RWPE2 (cell line): ENCODE data around the gene GP9.

Source experiments
- ATAC-seq: fragments of 200-7000 bp; cut with Tn5 transposase; 3 replicates; pipeline ENCODE4 v1.9.1; 2021; ENCODE audit warnings: low read depth
- DNase-seq: peaks from one replicate; pipeline ENCODE4 v3.0.0-alpha.2; 2020; ENCODE audit warnings: low spot score
- H3K27ac ChIP-seq: fragments of 450-650 bp; 2 replicates; pipeline ENCODE4 v1.5.1; 2017; ENCODE audit warnings: mild to moderate bottlenecking; ENCODE audit not compliant: poor library complexity, severe bottlenecking
- H3K27me3 ChIP-seq: fragments of 250-450 bp; sonication (Bioruptor Pico); 2 replicates; pipeline ENCODE4 v1.5.1; 2021; ENCODE audit warnings: mild to moderate bottlenecking, moderate library complexity; ENCODE audit not compliant: insufficient read depth, poor library complexity, severe bottlenecking
- H3K36me3 ChIP-seq: fragments of 250-450 bp; sonication (Bioruptor Pico); 2 replicates; pipeline ENCODE4 v1.5.1; 2020; ENCODE audit warnings: low read depth, mild to moderate bottlenecking, moderate library complexity
- H3K4me1 ChIP-seq: fragments of 250-450 bp; sonication (Bioruptor Pico); 2 replicates; pipeline ENCODE4 v1.5.1; 2021; ENCODE audit warnings: mild to moderate bottlenecking, moderate library complexity; ENCODE audit not compliant: insufficient read depth, poor library complexity, severe bottlenecking
- H3K4me3 ChIP-seq: fragments of 250-450 bp; sonication (Bioruptor Pico); 2 replicates; pipeline ENCODE4 v1.5.1; 2021; ENCODE audit warnings: mild to moderate bottlenecking, moderate library complexity; ENCODE audit not compliant: severe bottlenecking
- H3K9me3 ChIP-seq: fragments of 250-450 bp; sonication (Bioruptor Pico); 2 replicates; pipeline ENCODE4 v1.5.1; 2021; ENCODE audit warnings: mild to moderate bottlenecking, moderate library complexity; ENCODE audit not compliant: severe bottlenecking
- TF ChIP-seq, protein P1 (sequence below): fragments of 450-650 bp; IDR thresholded peaks from one replicate; pipeline ENCODE4 v1.5.1; 2017; ENCODE audit warnings: mild to moderate bottlenecking, moderate library complexity; ENCODE audit not compliant: poor library complexity, severe bottlenecking

The GP9 gene

DNA sequence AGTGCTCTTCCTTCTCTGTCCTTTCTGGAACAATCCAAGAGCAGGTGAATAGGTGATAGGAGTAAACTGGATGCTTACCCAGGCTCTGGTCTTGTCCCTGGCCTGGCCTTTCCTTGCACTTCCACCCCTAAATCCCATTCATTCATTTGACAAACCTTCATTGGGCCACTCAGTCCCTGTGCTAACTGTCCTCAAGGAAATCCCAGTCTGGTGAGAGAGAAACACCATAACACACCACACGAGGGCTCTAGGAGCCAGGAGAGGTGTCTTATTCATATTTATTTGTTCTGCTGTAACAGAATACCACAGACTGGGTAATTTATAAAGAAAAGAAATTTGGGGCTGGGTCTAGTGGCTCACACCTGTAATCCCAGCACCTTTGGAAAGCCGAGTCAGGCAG is 36.7 kb upstream of the GP9 start:
- Histone ChIP-seq H3K27ac (no peak overlapping the region), H3K27me3 (no peaks in the 10 kb centered on the region), H3K9me3 (no peaks in the 10 kb centered on the region), H3K36me3 (no peaks in the 10 kb centered on the region), H3K4me1 (peaks cover 11% of the 10 kb centered on the region), H3K4me3 (no peak overlapping the region)
- TF ChIP-seq, protein P1, sequence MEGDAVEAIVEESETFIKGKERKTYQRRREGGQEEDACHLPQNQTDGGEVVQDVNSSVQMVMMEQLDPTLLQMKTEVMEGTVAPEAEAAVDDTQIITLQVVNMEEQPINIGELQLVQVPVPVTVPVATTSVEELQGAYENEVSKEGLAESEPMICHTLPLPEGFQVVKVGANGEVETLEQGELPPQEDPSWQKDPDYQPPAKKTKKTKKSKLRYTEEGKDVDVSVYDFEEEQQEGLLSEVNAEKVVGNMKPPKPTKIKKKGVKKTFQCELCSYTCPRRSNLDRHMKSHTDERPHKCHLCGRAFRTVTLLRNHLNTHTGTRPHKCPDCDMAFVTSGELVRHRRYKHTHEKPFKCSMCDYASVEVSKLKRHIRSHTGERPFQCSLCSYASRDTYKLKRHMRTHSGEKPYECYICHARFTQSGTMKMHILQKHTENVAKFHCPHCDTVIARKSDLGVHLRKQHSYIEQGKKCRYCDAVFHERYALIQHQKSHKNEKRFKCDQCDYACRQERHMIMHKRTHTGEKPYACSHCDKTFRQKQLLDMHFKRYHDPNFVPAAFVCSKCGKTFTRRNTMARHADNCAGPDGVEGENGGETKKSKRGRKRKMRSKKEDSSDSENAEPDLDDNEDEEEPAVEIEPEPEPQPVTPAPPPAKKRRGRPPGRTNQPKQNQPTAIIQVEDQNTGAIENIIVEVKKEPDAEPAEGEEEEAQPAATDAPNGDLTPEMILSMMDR: peak; percentile 43
- no peak for DNase-seq
- ATAC-seq: 0 out of 3 replicates have a peak, but pooled peaks have one; percentile 30

GRCh38 chr3:129025108-129025507 is 35.5 kb upstream of the GP9 start:
- Histone ChIP-seq H3K4me1 (peaks cover 11% of the 10 kb centered on the region), H3K4me3 (no peak overlapping the region), H3K27me3 (no peaks in the 10 kb centered on the region), H3K9me3 (no peaks in the 10 kb centered on the region), H3K36me3 (no peaks in the 10 kb centered on the region), H3K27ac (no peak overlapping the region)
- no peak for ATAC-seq
- TF ChIP-seq, protein P1: no peak
- DNase-seq: no peak

DNA sequence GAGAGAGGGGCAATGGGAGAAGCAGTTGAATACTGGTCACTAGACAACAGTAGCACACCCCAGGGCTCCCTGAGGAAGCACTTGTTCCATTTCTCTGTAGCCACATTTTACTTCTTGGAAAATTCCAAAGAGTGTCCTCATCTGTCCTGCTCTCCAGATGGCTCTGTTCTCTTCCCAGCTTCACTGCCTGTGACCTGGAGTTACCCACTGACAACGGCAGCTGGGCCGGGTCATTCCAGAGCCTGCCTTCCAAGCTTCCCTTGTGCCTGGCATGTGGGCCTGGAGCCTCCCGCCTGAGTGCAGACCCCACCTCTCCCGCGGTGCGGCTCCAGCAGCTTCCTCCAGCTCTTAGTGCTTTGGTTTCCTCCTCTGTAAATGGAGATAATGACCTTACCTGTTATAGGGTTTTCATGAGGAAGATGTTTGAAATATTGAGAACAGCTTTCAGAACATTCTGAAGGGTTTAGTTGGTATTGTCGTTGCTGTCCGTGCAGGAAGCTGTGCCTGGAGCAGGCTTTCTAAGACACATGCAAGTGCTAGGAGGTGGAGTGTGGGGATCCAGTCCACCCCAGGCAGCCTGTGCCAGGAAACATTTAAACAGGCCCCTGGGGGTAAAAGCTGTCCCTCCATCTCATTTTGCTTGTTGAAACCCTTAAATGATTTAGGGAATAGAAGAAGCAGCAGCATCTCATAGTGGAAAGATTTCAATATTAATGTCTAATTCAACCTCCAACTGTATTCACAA is 34.7 kb upstream of the GP9 start:
- TF ChIP-seq, protein P1: no peak
- Histone ChIP-seq H3K27me3 (no peaks in the 10 kb centered on the region), H3K4me3 (no peak overlapping the region), H3K4me1 (peaks cover 11% of the 10 kb centered on the region), H3K9me3 (no peaks in the 10 kb centered on the region), H3K27ac (no peak overlapping the region), H3K36me3 (no peaks in the 10 kb centered on the region)
- ATAC-seq (no peak), DNase-seq (no peak)

DNA sequence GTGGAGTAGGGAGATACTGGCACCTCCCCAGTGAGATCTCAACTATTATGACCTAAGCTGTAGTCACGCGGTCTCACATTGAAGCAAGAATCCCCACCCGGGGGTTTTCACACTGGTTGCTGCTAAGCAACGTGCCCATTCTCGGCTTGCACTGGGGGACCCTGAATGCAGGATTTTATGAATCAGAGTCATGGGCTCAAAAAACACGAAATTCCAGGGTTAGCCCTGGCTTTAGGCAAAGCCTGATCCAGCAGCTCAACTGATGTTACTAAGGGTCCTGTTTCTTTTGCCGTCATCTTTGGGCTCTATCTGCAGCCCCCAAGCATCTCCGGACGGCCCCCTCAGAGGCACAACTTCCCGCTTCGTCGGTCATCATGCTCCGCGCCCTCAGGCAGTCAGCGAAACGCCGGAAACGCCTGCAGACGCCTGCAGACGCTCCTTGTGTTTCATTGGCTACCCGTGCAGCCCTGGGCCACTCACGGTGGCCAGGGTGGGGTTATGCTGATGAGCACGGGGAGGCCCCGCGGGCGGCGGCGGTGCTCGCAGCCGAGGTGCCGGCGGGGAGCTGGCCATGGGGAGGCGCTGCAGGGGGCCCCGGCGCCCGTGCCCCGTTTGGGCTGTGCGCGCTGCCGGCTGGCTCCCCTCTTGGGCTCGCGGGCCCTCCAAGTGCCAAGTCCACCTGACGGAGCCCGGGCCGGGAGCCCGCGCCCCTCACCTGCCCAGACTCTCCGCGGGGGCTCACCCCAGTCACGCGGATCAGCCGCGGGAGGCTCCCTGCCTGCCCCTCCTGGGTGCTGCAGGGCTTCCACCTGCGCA is 33.6 kb upstream of the GP9 start:
- DNase-seq (peak; percentile 89), ATAC-seq (peak; percentile 99)
- peaks cover 11% of the 10 kb centered on the region for H3K4me1 ChIP-seq
- H3K27me3 ChIP-seq: no peaks in the 10 kb centered on the region
- peak overlapping the region; percentile 34 for H3K4me3 ChIP-seq
- no peak overlapping the region for H3K27ac ChIP-seq
- TF ChIP-seq, protein P1: peak; percentile 86
- no peaks in the 10 kb centered on the region for H3K36me3 ChIP-seq
- H3K9me3 ChIP-seq: no peaks in the 10 kb centered on the region
